ENCODE data around the gene MMP8.

GRCh38 chr11:102760344-102761035 is 35.7 kb upstream of the MMP8 start:
- 0 out of 6 replicates have a peak, but pooled peaks of 1 of the 3 experiments have one; percentile 2 for TF ChIP-seq CTCF (IDR thresholded peaks at IDR 0.05 in 2 of 3, conservative IDR thresholded peaks at IDR 0.05 in 1 of 3; ENCODE audit: borderline replicate concordance in 1 of 3, insufficient read depth in 1 of 3, low read depth in 2 of 3, low read length in 2 of 3)
- peak; percentile 13 for TF ChIP-seq TCF7L2 (IDR thresholded peaks at IDR 0.05; ENCODE audit: borderline replicate concordance, extremely low read depth, insufficient read depth, insufficient read length)
- TF ChIP-seq FOSL1 (IDR thresholded peaks at IDR 0.05; ENCODE audit: low read depth), result peak; percentile 84
- TF ChIP-seq EGR1 (IDR thresholded peaks at IDR 0.05; ENCODE audit: low read depth), result 0 out of 2 replicates have a peak, but pooled peaks have one; percentile 24

Measured in HCT116 (cell line).